SK-N-SH (cell line): Measurements from ENCODE around the gene RFPL3.

Experiments
- CTCF ChIP-seq: fragments of 200-600 bp; sonication (generic); IDR thresholded peaks from 2 replicates; pipeline ENCODE4 v1.6.1; 2017; ENCODE audit warnings: antibody characterized with exemption, mild to moderate bottlenecking, moderate library complexity
- NFIC ChIP-seq: IDR thresholded peaks from 2 replicates; pipeline ENCODE4 v1.4.0; 2012; ENCODE audit warnings: borderline replicate concordance
- TF ChIP-seq, protein P1 (sequence below): IDR thresholded peaks from 2 replicates; pipeline ENCODE4 v1.6.1; 2012; ENCODE audit warnings: mild to moderate bottlenecking, low read depth, low read length, moderate library complexity

DNA sequence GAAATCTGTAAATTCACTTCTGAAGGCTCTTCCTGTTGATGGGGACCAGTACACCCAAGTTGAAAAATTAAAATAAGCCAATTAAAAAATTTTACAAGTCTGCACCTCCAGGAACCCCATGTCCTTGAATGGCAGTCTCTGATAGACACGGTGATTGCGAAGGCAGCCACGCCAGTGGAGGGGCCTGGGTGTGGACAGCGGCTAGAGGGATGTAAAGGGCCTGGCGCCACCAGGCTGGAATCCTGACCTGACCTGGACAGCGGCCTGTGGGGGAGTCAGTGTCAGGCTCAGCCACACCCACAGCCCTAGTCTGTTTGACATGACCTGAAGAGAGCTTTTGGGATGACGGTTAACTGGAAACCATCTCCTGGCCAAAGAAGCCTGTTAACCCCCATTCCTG lies 49.5 kb upstream of the RFPL3 start:
- TF ChIP-seq, protein P1, sequence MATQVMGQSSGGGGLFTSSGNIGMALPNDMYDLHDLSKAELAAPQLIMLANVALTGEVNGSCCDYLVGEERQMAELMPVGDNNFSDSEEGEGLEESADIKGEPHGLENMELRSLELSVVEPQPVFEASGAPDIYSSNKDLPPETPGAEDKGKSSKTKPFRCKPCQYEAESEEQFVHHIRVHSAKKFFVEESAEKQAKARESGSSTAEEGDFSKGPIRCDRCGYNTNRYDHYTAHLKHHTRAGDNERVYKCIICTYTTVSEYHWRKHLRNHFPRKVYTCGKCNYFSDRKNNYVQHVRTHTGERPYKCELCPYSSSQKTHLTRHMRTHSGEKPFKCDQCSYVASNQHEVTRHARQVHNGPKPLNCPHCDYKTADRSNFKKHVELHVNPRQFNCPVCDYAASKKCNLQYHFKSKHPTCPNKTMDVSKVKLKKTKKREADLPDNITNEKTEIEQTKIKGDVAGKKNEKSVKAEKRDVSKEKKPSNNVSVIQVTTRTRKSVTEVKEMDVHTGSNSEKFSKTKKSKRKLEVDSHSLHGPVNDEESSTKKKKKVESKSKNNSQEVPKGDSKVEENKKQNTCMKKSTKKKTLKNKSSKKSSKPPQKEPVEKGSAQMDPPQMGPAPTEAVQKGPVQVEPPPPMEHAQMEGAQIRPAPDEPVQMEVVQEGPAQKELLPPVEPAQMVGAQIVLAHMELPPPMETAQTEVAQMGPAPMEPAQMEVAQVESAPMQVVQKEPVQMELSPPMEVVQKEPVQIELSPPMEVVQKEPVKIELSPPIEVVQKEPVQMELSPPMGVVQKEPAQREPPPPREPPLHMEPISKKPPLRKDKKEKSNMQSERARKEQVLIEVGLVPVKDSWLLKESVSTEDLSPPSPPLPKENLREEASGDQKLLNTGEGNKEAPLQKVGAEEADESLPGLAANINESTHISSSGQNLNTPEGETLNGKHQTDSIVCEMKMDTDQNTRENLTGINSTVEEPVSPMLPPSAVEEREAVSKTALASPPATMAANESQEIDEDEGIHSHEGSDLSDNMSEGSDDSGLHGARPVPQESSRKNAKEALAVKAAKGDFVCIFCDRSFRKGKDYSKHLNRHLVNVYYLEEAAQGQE, result no peak
- TF ChIP-seq NFIC (no peak), CTCF (no peak)
